NCI-H2227 (cell line): ENCODE results near the gene DNAJC30.
"Not testable (repeated sequence)": the region's sequence is repeated elsewhere in the genome, so short reads cannot be mapped to it uniquely, and the experiment has no call there.

Experiments used
- DNase-seq: peaks from one replicate; lab custom pipeline; 2025; ENCODE audit not compliant: unreplicated experiment; lab: John Stamatoyannopoulos, UW

Gene DNAJC30

GRCh38 chr7:73683788-73684693, 788 bp upstream of the DNAJC30 start:
- no peak for DNase-seq

- no peak for DNase-seq
Observed at GRCh38 chr7:73682745-73683055, 553 bp downstream of the DNAJC30 start.

GRCh38 chr7:73681031-73681430, 2.2 kb downstream of the DNAJC30 start:
- no peak for DNase-seq

- DNase-seq: no peak
Observed at GRCh38 chr7:73680501-73680900, 2.8 kb downstream of the DNAJC30 start.

GRCh38 chr7:73679709-73680108, 3.5 kb downstream of the DNAJC30 start:
- DNase-seq: no peak

- no peak for DNase-seq
Observed at GRCh38 chr7:73678862-73679261, 4.4 kb downstream of the DNAJC30 start.

GRCh38 chr7:73676062-73676461, 7.2 kb downstream of the DNAJC30 start:
- not testable (repeated sequence) for DNase-seq

- no peak for DNase-seq
Observed at GRCh38 chr7:73674468-73675124, 8.7 kb downstream of the DNAJC30 start.

GRCh38 chr7:73671857-73672445, 11.3 kb downstream of the DNAJC30 start:
- no peak for DNase-seq

- DNase-seq: no peak
Observed at GRCh38 chr7:73671322-73671661, 12.0 kb downstream of the DNAJC30 start.

GRCh38 chr7:73669858-73670385, 13.3 kb downstream of the DNAJC30 start:
- DNase-seq: no peak

- DNase-seq: no peak
Observed at GRCh38 chr7:73669288-73669701, 14.0 kb downstream of the DNAJC30 start.

GRCh38 chr7:73668886-73669230, 14.4 kb downstream of the DNAJC30 start:
- DNase-seq: no peak

GRCh38 chr7:73668103-73668885, 15.0 kb downstream of the DNAJC30 start:
- DNase-seq: peak; percentile 61

GRCh38 chr7:73667344-73668102, 15.7 kb downstream of the DNAJC30 start, which contains the start of gene VPS37D:
VPS37D (plus strand) TSS chr7:73667831; CDS start chr7:73667959, 128 bp downstream.
- peak; percentile 96 for DNase-seq

- DNase-seq: no peak
Observed at GRCh38 chr7:73663033-73663432, 20.2 kb downstream of the DNAJC30 start.

- not testable (repeated sequence) for DNase-seq
Observed at GRCh38 chr7:73660594-73660993, 22.7 kb downstream of the DNAJC30 start.

GRCh38 chr7:73659983-73660382, 23.3 kb downstream of the DNAJC30 start:
- DNase-seq: no peak

GRCh38 chr7:73655309-73655708, 27.9 kb downstream of the DNAJC30 start:
- DNase-seq: not testable (repeated sequence)

- DNase-seq: no peak
Observed at GRCh38 chr7:73652541-73652949, 30.7 kb downstream of the DNAJC30 start.
